ENCODE measurements around the gene WWC2. TPM values are rescaled to one million over a fixed set of nuclear protein-coding genes. Genes with fewer than 3 reads are reported as not detected.

The WWC2 gene
- total and polyA plus RNA-seq, 2 experiments from 2014 or later = 50.5 to 74.2 TPM

- no peak for DNase-seq (ENCODE audit: low spot score)
- no peaks in the 10 kb centered on the region for H3K27me3 ChIP-seq (ENCODE audit: insufficient read depth)
- H3K9me3 Mint-ChIP-seq = no peaks in the 10 kb centered on the region
- peaks cover 18% of the 10 kb centered on the region; the same call in 1 of the 2 replicates for H3K4me1 ChIP-seq (ENCODE audit: insufficient read depth)
- H3K27ac ChIP-seq (ENCODE audit: low read depth) = no peak overlapping the region
- H4K20me1 ChIP-seq (replicated peaks; ENCODE audit: insufficient read depth) = peaks cover 4% of the 10 kb centered on the region; the same call in 1 of the 2 replicates
- ATAC-seq = no peak
- H3K4me3 Mint-ChIP-seq = no peak overlapping the region
- H3K27me3 Mint-ChIP-seq (ENCODE audit: insufficient read depth, low read depth, poor library complexity) = peaks cover 9% of the 10 kb centered on the region
- H3F3A ChIP-seq (replicated peaks; ENCODE audit: low read depth) = peaks cover 6% of the 10 kb centered on the region
- H3K4me3 ChIP-seq = no peak overlapping the region
- H3K36me3 Mint-ChIP-seq (ENCODE audit: low read depth) = peaks cover 68% of the 10 kb centered on the region
- H3K4me1 Mint-ChIP-seq = peaks cover 37% of the 10 kb centered on the region
- peaks cover 39% of the 10 kb centered on the region; the same call in 1 of the 2 replicates for H3K36me3 ChIP-seq (ENCODE audit: insufficient read depth)
- no peak overlapping the region for H2AFZ ChIP-seq
- TF ChIP-seq ZNF114 (CRISPR knock-in tag; IDR thresholded peaks at IDR 0.05) = no peak
- no peak for TF ChIP-seq ZNF462 (CRISPR knock-in tag; IDR thresholded peaks at IDR 0.05)
- TF ChIP-seq ZNF331 (CRISPR knock-in tag; IDR thresholded peaks at IDR 0.05; ENCODE audit: low read depth) = no peak
- TF ChIP-seq ETS1 (IDR thresholded peaks at IDR 0.05) = no peak
- no peak for TF ChIP-seq NANOG (IDR thresholded peaks at IDR 0.05; ENCODE audit: borderline replicate concordance)
- TF ChIP-seq CTCF (conservative IDR thresholded peaks at IDR 0.05; ENCODE audit: low read depth in 2 of 2) = no peak
- no peak for TF ChIP-seq STAT1 (IDR thresholded peaks at IDR 0.05; ENCODE audit: unreplicated experiment)
- no peak for TF ChIP-seq EZH2phosphoT487 (IDR thresholded peaks at IDR 0.05; ENCODE audit: unreplicated experiment)
- TF ChIP-seq CREB1 (CRISPR knock-in tag; IDR thresholded peaks at IDR 0.05; ENCODE audit: low read depth) = no peak
- TF ChIP-seq POLR2AphosphoS5 (IDR thresholded peaks at IDR 0.05; ENCODE audit: low read depth) = no peak
- TF ChIP-seq EZH2 (IDR thresholded peaks at IDR 0.05; ENCODE audit: low read depth, unreplicated experiment) = no peak
- no peaks in the 10 kb centered on the region for H3K9me2 ChIP-seq (ENCODE audit: insufficient read depth)
- H3K27ac Mint-ChIP-seq = no peak overlapping the region
- H3K79me2 ChIP-seq (replicated peaks; ENCODE audit: insufficient read depth) = peaks cover 15% of the 10 kb centered on the region; the same call in 1 of the 2 replicates
- no peak overlapping the region for H3K4me2 ChIP-seq
These were observed 161.6 kb downstream of the WWC2 start for GRCh38 chr4:183260491-183261151.
